ENCODE data around the gene PIANP.

GRCh38 chr12:6662906-6663742, 37.5 kb downstream of the PIANP start, which contains the start of gene ING4:
- no peak for TF ChIP-seq CTCF (IDR thresholded peaks at IDR 0.05; ENCODE audit: borderline replicate concordance, extremely low read depth, low read length, poor library complexity, severe bottlenecking)
- no peak for TF ChIP-seq EZH2 (IDR thresholded peaks at IDR 0.05; ENCODE audit: borderline replicate concordance, low read depth, low read length, severe bottlenecking)
